Liver (tissue), 3 donors: ENCODE results near the gene CLPTM1L.

ENCODE experiments used
- CTCF ChIP-seq: fragments of 150-350 bp; IDR thresholded peaks from 2 replicates; pipeline ENCODE4 v1.5.1; 2017; ENCODE audit warnings: improper control_type of control experiment, low read depth, low read length; ENCODE audit not compliant: missing input control
- EGR1 ChIP-seq, 2 donors: IDR thresholded peaks; 2 replicates each; pipeline ENCODE4 v1.6.1; 2016 to 2018; ENCODE audit warnings: antibody characterized with exemption in 2 of 2, low read depth in 2 of 2
- GABPA ChIP-seq, 2 donors: IDR thresholded peaks in 1 of 2; conservative IDR thresholded peaks in 1 of 2; 2 replicates each; pipeline ENCODE4 v1.6.1; 2016; ENCODE audit warnings: antibody characterized with exemption in 2 of 2, mild to moderate bottlenecking in 1 of 2, moderate library complexity in 1 of 2
- SP1 ChIP-seq: IDR thresholded peaks from 2 replicates; pipeline ENCODE4 v1.6.1; 2018; ENCODE audit warnings: antibody characterized with exemption, mild to moderate bottlenecking
- YY1 ChIP-seq: IDR thresholded peaks from 2 replicates; pipeline ENCODE4 v1.6.1; 2016; ENCODE audit warnings: antibody characterized with exemption, mild to moderate bottlenecking
- ZBTB33 ChIP-seq: IDR thresholded peaks from 2 replicates; pipeline ENCODE4 v1.6.1; 2016; ENCODE audit warnings: antibody characterized with exemption
- TF ChIP-seq, protein P1 (sequence below): IDR thresholded peaks from 2 replicates; pipeline ENCODE4 v1.6.1; 2016; ENCODE audit warnings: antibody characterized with exemption
- TF ChIP-seq, protein P2 (sequence below): IDR thresholded peaks from 2 replicates; pipeline ENCODE4 v1.6.1; 2016; ENCODE audit warnings: antibody characterized with exemption, mild to moderate bottlenecking
- donor health status: healthy.
- donor health status: healthy.

GRCh38 chr5:1276930-1277329 is 68.0 kb downstream of the CLPTM1L start:
- TF ChIP-seq, protein P1, sequence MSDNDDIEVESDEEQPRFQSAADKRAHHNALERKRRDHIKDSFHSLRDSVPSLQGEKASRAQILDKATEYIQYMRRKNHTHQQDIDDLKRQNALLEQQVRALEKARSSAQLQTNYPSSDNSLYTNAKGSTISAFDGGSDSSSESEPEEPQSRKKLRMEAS = no peak
- TF ChIP-seq CTCF (no peak), YY1 (no peak), SP1 (no peak), GABPA (IDR thresholded peaks at IDR 0.05 in 1 of 2, conservative IDR thresholded peaks at IDR 0.05 in 1 of 2) (no peak), EGR1 (IDR thresholded peaks at IDR 0.05; ENCODE audit: low read depth in 2 of 2) (no peak), ZBTB33 (no peak)
- TF ChIP-seq, protein P2, sequence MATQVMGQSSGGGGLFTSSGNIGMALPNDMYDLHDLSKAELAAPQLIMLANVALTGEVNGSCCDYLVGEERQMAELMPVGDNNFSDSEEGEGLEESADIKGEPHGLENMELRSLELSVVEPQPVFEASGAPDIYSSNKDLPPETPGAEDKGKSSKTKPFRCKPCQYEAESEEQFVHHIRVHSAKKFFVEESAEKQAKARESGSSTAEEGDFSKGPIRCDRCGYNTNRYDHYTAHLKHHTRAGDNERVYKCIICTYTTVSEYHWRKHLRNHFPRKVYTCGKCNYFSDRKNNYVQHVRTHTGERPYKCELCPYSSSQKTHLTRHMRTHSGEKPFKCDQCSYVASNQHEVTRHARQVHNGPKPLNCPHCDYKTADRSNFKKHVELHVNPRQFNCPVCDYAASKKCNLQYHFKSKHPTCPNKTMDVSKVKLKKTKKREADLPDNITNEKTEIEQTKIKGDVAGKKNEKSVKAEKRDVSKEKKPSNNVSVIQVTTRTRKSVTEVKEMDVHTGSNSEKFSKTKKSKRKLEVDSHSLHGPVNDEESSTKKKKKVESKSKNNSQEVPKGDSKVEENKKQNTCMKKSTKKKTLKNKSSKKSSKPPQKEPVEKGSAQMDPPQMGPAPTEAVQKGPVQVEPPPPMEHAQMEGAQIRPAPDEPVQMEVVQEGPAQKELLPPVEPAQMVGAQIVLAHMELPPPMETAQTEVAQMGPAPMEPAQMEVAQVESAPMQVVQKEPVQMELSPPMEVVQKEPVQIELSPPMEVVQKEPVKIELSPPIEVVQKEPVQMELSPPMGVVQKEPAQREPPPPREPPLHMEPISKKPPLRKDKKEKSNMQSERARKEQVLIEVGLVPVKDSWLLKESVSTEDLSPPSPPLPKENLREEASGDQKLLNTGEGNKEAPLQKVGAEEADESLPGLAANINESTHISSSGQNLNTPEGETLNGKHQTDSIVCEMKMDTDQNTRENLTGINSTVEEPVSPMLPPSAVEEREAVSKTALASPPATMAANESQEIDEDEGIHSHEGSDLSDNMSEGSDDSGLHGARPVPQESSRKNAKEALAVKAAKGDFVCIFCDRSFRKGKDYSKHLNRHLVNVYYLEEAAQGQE = no peak
